HG03039 (cell line): ENCODE data around the gene ZNF595.
"Not testable (repeated sequence)": the region's sequence is repeated elsewhere in the genome, so short reads cannot be mapped to it uniquely, and the experiment has no call there.

ENCODE experiments used
- ATAC-seq: cut with Tn5 transposase; IDR thresholded peaks from one replicate; pipeline ENCODE4 v1.9.1; 2021; ENCODE audit warnings: mild to moderate bottlenecking, moderate library complexity; ENCODE audit not compliant: unreplicated experiment

The ZNF595 gene

GRCh38 chr4:85951-86350 is 32.8 kb downstream of the ZNF595 start:
- ATAC-seq: no peak

- ATAC-seq: not testable (repeated sequence)
These were observed 33.6 kb downstream of the ZNF595 start for GRCh38 chr4:86559-87324.

- no peak for ATAC-seq
These were observed 45.3 kb downstream of the ZNF595 start for GRCh38 chr4:98386-98785.

- ATAC-seq: no peak
These were observed 46.7 kb downstream of the ZNF595 start for GRCh38 chr4:99863-100262.

- ATAC-seq: no peak
These were observed 53.9 kb downstream of the ZNF595 start for GRCh38 chr4:107083-107443.

- ATAC-seq: no peak
These were observed 54.6 kb downstream of the ZNF595 start for GRCh38 chr4:107444-108429.

- no peak for ATAC-seq
These were observed 59.6 kb downstream of the ZNF595 start for GRCh38 chr4:112771-113170.

GRCh38 chr4:113732-114131 is 60.6 kb downstream of the ZNF595 start:
- no peak for ATAC-seq

- ATAC-seq: no peak
These were observed 61.0 kb downstream of the ZNF595 start for GRCh38 chr4:114149-114548.

- ATAC-seq: no peak
These were observed 63.4 kb downstream of the ZNF595 start for GRCh38 chr4:116499-116898.

GRCh38 chr4:120616-121015 is 67.5 kb downstream of the ZNF595 start:
- ATAC-seq: no peak

GRCh38 chr4:121408-122084 is 68.4 kb downstream of the ZNF595 start:
- ATAC-seq: no peak

GRCh38 chr4:123922-124274 is 70.8 kb downstream of the ZNF595 start:
- not testable (repeated sequence) for ATAC-seq

- ATAC-seq: peak; percentile 99
These were observed 71.4 kb downstream of the ZNF595 start, which contains the start of gene ZNF718 for GRCh38 chr4:124275-125081. ZNF718 (plus strand) TSS chr4:124501; CDS start chr4:124671, 170 bp downstream.

- peak; percentile 14 for ATAC-seq
These were observed 72.1 kb downstream of the ZNF595 start for GRCh38 chr4:125091-125771.

GRCh38 chr4:125833-126232 is 72.7 kb downstream of the ZNF595 start:
- no peak for ATAC-seq

- no peak for ATAC-seq
These were observed 79.4 kb downstream of the ZNF595 start for GRCh38 chr4:132483-132882.
